Mesenchymal stem cell (in vitro differentiated cells and primary cell): ENCODE measurements around the gene SERF1B.
"Not testable (repeated sequence)": the region's sequence is repeated elsewhere in the genome, so short reads cannot be mapped to it uniquely, and the experiment has no call there.

Experiments
- DNase-seq: peaks from one replicate; pipeline ENCODE4 v3.0.0-alpha.2; 2013
- H2AFZ ChIP-seq: one replicate; pipeline ENCODE4 v1.6.1; 2013; ENCODE audit warnings: low read depth, mild to moderate bottlenecking, control low read depth, inconsistent platforms, low read length, moderate library complexity
- H2AK5ac ChIP-seq: 2 replicates; pipeline ENCODE4 v1.6.1; 2013; ENCODE audit warnings: low read length, moderate library complexity, mild to moderate bottlenecking, inconsistent platforms; ENCODE audit not compliant: severe bottlenecking
- H2BK120ac ChIP-seq: one replicate; pipeline ENCODE4 v1.6.1; 2013; ENCODE audit warnings: low read depth, mild to moderate bottlenecking, inconsistent platforms, low read length, moderate library complexity
- H2BK12ac ChIP-seq, 2 experiments: one replicate each; pipeline ENCODE4 v1.6.1; 2013; ENCODE audit warnings: inconsistent platforms in 2 of 2, low read length in 2 of 2, mild to moderate bottlenecking in 2 of 2, moderate library complexity in 2 of 2, control low read depth in 1 of 2
- H2BK15ac ChIP-seq: one replicate; pipeline ENCODE4 v1.6.1; 2013; ENCODE audit warnings: mild to moderate bottlenecking, low read depth, inconsistent platforms; ENCODE audit not compliant: poor library complexity, severe bottlenecking
- H2BK5ac ChIP-seq: 2 replicates; pipeline ENCODE4 v1.6.1; 2013; ENCODE audit warnings: low read depth, mild to moderate bottlenecking, low read length, control low read depth, inconsistent platforms; ENCODE audit not compliant: poor library complexity, severe bottlenecking
- H3K14ac ChIP-seq, 2 experiments: one replicate each; pipeline ENCODE4 v1.6.1; 2013; ENCODE audit warnings: inconsistent platforms in 2 of 2, low read length in 2 of 2, control low read depth in 1 of 2, mild to moderate bottlenecking in 1 of 2, moderate library complexity in 1 of 2
- H3K18ac ChIP-seq, 2 experiments: one replicate each; pipeline ENCODE4 v1.6.1; 2013; ENCODE audit warnings: inconsistent platforms in 2 of 2, low read length in 2 of 2, control low read depth in 1 of 2, low read depth in 1 of 2, mild to moderate bottlenecking in 1 of 2
- H3K23ac ChIP-seq, 2 experiments: one replicate each; pipeline ENCODE4 v1.6.1; 2013; ENCODE audit warnings: inconsistent platforms in 2 of 2, low read length in 2 of 2, mild to moderate bottlenecking in 2 of 2, moderate library complexity in 2 of 2, control low read depth in 1 of 2
- H3K27ac ChIP-seq: 2 replicates; pipeline ENCODE4 v1.5.1; 2013; ENCODE audit warnings: mild to moderate bottlenecking, moderate library complexity, low read length, control low read depth, inconsistent platforms; ENCODE audit not compliant: poor library complexity, severe bottlenecking
- H3K27me3 ChIP-seq, 2 experiments: 2 replicates each; pipeline versions ENCODE4 v1.6.1 to v1.7.0; 2013; ENCODE audit warnings: low read length in 2 of 2, mild to moderate bottlenecking in 2 of 2, moderate library complexity in 2 of 2, control low read depth in 1 of 2, inconsistent platforms in 1 of 2; ENCODE audit not compliant: control insufficient read depth in 1 of 2, insufficient read depth in 1 of 2
- H3K36me3 ChIP-seq, 2 experiments: 2 replicates each; pipeline versions ENCODE4 v1.6.1 to v1.7.0; 2013; ENCODE audit warnings: low read length in 2 of 2, control low read depth in 1 of 2, inconsistent platforms in 1 of 2, low read depth in 1 of 2, mild to moderate bottlenecking in 1 of 2; ENCODE audit not compliant: insufficient read depth in 2 of 2, control insufficient read depth in 1 of 2
- H3K4ac ChIP-seq, 2 experiments: one replicate each; pipeline ENCODE4 v1.6.1; 2013; ENCODE audit warnings: inconsistent platforms in 2 of 2, low read length in 2 of 2, mild to moderate bottlenecking in 2 of 2, moderate library complexity in 2 of 2, control low read depth in 1 of 2, low read depth in 1 of 2
- H3K4me1 ChIP-seq: 2 replicates; pipeline ENCODE4 v1.6.1; 2013; ENCODE audit warnings: low read depth, low read length, control low read depth; ENCODE audit not compliant: control insufficient read depth, insufficient read depth
- H3K4me2 ChIP-seq: 2 replicates; pipeline ENCODE4 v1.6.1; 2013; ENCODE audit warnings: low read length, mild to moderate bottlenecking, inconsistent platforms; ENCODE audit not compliant: poor library complexity, severe bottlenecking
- H3K4me3 ChIP-seq, 2 experiments: 2 replicates each; pipeline versions ENCODE4 v1.5.1 to v1.7.0; 2013; ENCODE audit warnings: low read length in 2 of 2, mild to moderate bottlenecking in 2 of 2, control low read depth in 1 of 2, low read depth in 1 of 2; ENCODE audit not compliant: insufficient read depth in 1 of 2
- H3K79me1 ChIP-seq: replicated peaks from 2 replicates; pipeline ENCODE4 v1.6.1; 2013; ENCODE audit warnings: mild to moderate bottlenecking, control low read depth, low read length, inconsistent platforms; ENCODE audit not compliant: poor library complexity, severe bottlenecking
- H3K9ac ChIP-seq: 2 replicates; pipeline ENCODE4 v1.7.0; 2013; ENCODE audit warnings: mild to moderate bottlenecking, low read length, moderate library complexity
- H3K9me3 ChIP-seq: 2 replicates; pipeline ENCODE4 v1.7.0; 2013; ENCODE audit warnings: mild to moderate bottlenecking, low read length; ENCODE audit not compliant: control insufficient read depth
- H4K8ac ChIP-seq: one replicate; pipeline ENCODE4 v1.6.1; 2013; ENCODE audit warnings: inconsistent platforms, mild to moderate bottlenecking, low read length, moderate library complexity
- H4K91ac ChIP-seq: one replicate; pipeline ENCODE4 v1.6.1; 2013; ENCODE audit warnings: mild to moderate bottlenecking, low read length, inconsistent platforms
- WGBS: methylation state at CpG from one replicate; pipeline ENCODE4 v1.1.7; 2013; ENCODE audit warnings: mixed read lengths; 5-methylcytosine and 5-hydroxymethylcytosine counted together

SERF1B gene

GRCh38 chr5:70056289-70056942 is 31.4 kb downstream of the SERF1B start:
- WGBS = no CpG with 5 or more reads among the region's 6 CpGs
- not testable (repeated sequence) for H2BK12ac ChIP-seq, H3K79me1 ChIP-seq, H3K4ac ChIP-seq, H2AK5ac ChIP-seq, H4K8ac ChIP-seq, H3K23ac ChIP-seq, H2BK120ac ChIP-seq, H3K27ac ChIP-seq, H3K9me3 ChIP-seq, H3K36me3 ChIP-seq, H3K4me1 ChIP-seq, H2BK5ac ChIP-seq, H3K4me2 ChIP-seq, H3K14ac ChIP-seq, H4K91ac ChIP-seq, H2BK15ac ChIP-seq, H2AFZ ChIP-seq, DNase-seq, H3K27me3 ChIP-seq, H3K4me3 ChIP-seq, H3K9ac ChIP-seq, H3K18ac ChIP-seq

- not testable (repeated sequence) for H3K14ac ChIP-seq, H2BK120ac ChIP-seq, H3K9me3 ChIP-seq, H2AK5ac ChIP-seq, H2BK15ac ChIP-seq, DNase-seq, H3K23ac ChIP-seq, H3K4me1 ChIP-seq, H2AFZ ChIP-seq, H3K79me1 ChIP-seq, H3K18ac ChIP-seq, H3K4me3 ChIP-seq, H2BK5ac ChIP-seq, H3K9ac ChIP-seq, H3K4ac ChIP-seq, H3K4me2 ChIP-seq, H3K27me3 ChIP-seq, H4K8ac ChIP-seq, H2BK12ac ChIP-seq, H4K91ac ChIP-seq, H3K27ac ChIP-seq, H3K36me3 ChIP-seq
- WGBS = no CpG with 5 or more reads among the region's 1 CpG
Observed at GRCh38 chr5:70057140-70057539, 32.1 kb downstream of the SERF1B start.

- H3K4ac ChIP-seq, H3K4me2 ChIP-seq, H3K36me3 ChIP-seq, H3K9ac ChIP-seq, DNase-seq, H2AFZ ChIP-seq, H3K4me1 ChIP-seq, H4K8ac ChIP-seq, H2BK120ac ChIP-seq, H3K9me3 ChIP-seq, H3K23ac ChIP-seq, H3K14ac ChIP-seq, H3K27me3 ChIP-seq, H2BK5ac ChIP-seq, H2AK5ac ChIP-seq, H3K18ac ChIP-seq, H2BK15ac ChIP-seq, H3K79me1 ChIP-seq, H4K91ac ChIP-seq, H3K4me3 ChIP-seq, H2BK12ac ChIP-seq, H3K27ac ChIP-seq: not testable (repeated sequence)
- WGBS = no CpG with 5 or more reads among the region's 8 CpGs
Observed at GRCh38 chr5:70077632-70078031, 52.6 kb downstream of the SERF1B start.

DNA sequence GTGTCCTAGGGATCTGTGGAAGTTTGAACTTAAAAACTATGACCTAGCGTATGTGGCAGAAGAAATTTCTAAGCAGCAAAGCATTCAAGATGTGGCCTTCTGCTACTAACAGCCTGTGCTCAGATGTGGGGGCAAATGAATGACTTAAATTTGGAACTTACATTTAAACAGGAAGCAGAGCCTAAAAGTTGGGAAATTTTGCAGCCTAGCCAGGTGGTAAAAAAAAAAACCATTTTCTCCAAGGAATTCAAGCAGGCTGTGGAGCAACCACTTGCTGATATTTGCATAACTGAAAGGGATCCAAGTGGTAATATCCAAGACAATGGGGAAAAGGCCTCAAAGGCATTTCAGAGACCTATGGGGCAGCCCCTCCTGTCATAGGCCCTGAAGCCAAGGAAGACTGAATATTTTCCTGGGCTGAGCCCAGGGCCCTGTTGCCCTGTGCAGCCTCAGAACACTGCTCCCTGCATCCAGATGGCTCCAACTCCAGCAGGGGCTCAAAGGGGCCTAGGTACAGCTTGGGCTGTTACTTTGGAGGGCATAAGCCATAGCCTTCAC is 63.9 kb downstream of the SERF1B start:
- not testable (repeated sequence) for H4K8ac ChIP-seq, H2BK15ac ChIP-seq, H3K4me1 ChIP-seq, H2BK5ac ChIP-seq, H3K9me3 ChIP-seq, H3K14ac ChIP-seq, H2AK5ac ChIP-seq, H3K27ac ChIP-seq, H3K4me2 ChIP-seq, H3K4me3 ChIP-seq, H3K4ac ChIP-seq, H3K9ac ChIP-seq, H2BK120ac ChIP-seq, H2AFZ ChIP-seq, H3K79me1 ChIP-seq, H3K27me3 ChIP-seq, H4K91ac ChIP-seq, H3K36me3 ChIP-seq, H2BK12ac ChIP-seq, H3K23ac ChIP-seq, H3K18ac ChIP-seq, DNase-seq
- WGBS = no CpG with 5 or more reads among the region's 1 CpG
